Measurements from ENCODE around the gene HOXB4.

Gene HOXB4

GRCh38 chr17:48589060-48589830 is 11.1 kb upstream of the HOXB4 start:
- DNase-seq, result no peak

- DNase-seq, result no peak
Measured at GRCh38 chr17:48588528-48588927, 10.4 kb upstream of the HOXB4 start.

DNA sequence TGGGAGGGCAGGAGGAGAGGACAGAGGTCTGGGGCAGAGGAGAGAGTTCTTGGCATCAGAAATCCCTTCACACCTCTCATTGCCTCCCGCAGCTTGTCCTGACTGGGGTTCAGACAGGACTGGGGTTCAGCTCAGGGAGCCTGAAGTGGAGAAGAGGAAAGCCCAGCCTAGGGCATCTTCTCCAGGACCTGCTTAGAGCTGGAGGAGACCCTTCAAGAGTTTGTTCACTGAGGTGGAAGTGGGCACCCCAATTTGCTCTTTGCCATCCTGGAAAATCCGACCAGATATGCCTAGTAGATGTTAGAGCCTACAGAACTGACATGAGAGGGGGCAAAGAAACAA is 9.9 kb upstream of the HOXB4 start:
- DNase-seq, result no peak

DNA sequence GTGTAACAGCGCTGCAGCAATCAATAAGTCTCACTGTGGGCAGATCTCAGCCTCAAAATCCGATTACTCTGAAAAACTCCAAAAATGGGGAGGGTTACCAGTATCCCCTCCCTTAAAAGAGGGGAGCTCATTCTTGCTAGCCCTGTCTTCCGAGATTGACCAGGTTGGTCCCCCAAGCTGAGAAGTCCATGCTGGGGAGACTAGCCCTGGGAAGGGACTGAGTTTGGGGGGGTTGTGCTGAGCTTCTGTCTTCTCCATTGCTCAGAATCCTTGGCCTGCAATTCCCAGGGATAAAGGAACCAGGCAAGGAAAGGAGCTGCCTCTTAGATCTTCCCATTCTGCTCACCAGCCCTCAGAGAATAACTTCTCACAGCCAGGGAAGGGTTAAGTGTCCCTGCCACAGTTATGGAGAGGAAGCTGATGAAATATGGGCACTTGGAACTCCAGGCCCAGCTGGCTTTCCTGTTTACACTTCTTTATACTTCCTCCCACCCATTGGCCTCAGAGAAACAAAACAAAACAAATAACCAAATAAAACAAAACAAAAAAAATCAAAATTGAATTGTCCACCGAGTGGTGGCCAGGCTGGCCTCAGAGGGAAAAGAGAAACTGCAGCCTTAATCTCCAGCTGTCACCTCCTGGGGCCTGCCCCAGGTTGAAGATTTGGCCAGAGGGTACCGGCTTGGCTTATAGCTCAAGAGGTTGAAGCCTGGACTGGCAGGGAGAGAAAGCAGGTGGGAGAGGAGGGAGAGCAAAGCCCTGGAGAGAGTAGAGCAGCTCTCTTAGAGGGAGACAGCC is 9.3 kb upstream of the HOXB4 start:
- no peak for DNase-seq

DNA sequence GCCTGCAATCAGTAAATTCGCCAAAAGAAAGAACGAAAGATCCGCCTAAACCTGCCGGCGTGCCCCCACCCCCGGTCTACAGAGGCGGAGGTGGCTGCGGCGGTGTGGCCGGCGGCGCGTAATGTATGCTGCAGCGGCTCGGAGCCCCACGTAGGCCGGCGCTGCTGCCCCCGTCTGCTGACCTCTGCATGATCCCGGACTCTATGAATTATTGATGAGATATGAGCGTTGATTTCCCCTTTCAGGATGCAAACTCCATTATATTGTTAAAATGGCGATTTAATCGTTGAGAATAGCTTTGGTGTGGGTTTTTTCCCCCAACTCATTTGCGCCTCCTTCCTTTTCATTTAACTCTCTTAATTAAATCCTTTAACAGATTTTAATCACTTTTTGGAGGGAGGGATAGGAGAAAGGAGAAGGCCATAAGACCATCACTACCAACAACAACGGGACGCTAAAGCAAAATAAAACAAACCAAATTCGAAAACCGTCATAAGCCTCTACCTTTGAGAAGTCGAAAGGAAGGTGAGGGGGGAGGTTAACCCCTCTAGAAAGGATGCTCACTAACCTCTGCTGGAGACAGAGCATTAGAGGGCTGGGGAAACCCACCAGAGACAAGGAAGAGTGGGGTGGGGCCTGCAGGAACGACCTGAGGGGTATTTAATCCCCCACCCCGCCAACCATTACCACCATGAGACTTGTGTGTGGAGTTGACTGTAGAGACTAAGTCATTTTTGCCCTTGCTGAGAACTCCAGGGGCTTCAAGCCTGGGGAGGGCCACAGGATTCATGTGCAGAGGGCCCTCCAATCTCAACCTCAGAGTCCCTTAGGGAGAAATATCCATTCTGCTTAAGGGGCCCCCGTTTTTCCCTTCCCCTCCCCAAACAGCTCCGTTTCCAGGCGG is 8.5 kb upstream of the HOXB4 start:
- peak; percentile 37 for DNase-seq

- DNase-seq, result no peak
Measured at GRCh38 chr17:48584223-48584741, 6.1 kb upstream of the HOXB4 start.

DNA sequence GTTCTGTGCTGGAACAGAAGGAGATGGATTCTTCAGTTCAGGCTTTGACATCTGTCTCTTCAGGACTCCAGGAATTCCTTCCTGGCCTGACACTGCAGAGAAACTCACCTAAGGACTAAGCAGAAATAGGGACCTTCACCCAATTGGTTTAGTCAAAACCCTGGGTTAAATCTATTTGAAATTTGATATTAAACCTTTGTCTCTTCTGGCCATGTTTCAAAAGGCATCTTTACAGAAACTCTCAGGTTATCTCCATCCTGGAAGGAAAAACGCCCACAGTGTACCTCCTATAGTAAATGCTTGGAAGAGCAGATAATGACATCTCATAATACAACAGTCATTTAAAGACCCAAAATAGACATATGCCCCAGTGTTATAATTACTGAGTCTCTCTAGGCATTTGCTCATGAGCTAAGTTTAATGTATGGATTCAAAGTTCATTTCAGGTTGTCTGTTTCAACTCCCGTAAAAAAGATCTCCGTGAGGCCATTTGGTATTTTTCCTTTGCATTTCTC is 5.6 kb upstream of the HOXB4 start:
- DNase-seq, result no peak

DNA sequence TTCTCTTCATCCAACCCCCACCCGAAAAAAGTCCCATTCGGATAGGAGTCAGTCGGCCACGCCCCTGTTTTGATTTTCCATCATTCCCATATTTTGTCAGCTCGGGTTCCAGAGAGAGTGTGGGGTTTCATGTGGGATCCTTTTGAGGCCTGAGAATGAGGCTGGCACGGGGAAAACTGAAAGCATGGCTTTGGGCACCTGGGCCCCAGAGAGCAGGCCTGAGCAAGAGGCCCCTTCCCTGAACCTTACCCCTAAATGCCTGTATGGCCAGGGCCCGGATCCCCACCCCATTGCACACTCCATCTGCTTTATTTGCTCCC is 4.6 kb upstream of the HOXB4 start:
- no peak for DNase-seq

DNA sequence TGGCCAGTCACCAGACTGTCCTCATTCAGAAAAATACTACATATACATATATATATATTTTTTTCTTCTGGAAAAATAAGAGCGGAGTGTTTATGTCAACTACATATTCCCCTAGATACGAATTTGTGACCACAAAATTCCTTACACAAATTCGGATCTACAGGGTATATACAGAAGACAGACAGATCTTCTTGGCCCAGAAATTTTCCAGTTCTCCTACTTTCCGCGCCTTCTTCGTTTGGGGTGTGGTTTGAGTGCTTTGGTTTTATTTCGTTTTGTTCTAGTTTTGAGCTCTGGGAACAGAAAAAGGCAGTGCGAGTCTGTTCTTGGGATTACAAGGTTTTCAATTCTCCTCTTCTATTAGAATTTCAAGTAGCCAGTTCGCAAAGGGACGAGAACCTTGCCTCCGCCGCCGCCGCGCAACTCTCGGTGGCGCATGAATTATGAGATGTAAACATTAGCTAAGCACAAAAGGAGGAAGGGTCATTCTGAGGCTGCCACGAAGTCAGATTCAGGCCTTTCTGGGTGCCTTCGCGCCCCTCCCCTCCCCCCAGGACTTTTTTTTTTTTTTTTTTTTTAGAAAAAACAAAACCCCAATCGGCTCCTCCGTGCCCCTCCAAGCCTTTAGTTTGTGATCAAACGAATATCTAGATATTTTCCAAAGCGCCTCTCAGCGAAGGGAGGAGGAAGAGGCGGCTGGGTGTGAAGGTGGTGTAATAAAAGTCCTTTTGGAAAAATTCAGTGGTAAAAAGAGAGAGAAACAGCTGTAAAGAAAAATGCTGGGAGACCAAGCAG is 1.8 kb upstream of the HOXB4 start:
- no peak for DNase-seq

DNA sequence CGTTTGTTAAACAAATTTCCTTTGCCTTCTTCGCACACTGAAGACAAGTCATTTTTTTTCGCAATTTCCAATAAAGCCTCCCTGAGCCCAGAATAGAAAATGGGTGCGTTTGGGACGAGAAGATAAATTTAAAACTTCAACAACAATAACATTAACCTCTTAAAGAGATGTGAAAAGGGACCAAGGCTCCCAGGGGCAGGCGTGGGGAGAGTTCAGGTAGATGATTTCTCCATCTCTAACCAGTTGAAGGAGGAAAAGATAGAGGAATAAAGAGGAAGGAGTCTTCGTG is 1.3 kb upstream of the HOXB4 start:
- DNase-seq, result no peak

DNA sequence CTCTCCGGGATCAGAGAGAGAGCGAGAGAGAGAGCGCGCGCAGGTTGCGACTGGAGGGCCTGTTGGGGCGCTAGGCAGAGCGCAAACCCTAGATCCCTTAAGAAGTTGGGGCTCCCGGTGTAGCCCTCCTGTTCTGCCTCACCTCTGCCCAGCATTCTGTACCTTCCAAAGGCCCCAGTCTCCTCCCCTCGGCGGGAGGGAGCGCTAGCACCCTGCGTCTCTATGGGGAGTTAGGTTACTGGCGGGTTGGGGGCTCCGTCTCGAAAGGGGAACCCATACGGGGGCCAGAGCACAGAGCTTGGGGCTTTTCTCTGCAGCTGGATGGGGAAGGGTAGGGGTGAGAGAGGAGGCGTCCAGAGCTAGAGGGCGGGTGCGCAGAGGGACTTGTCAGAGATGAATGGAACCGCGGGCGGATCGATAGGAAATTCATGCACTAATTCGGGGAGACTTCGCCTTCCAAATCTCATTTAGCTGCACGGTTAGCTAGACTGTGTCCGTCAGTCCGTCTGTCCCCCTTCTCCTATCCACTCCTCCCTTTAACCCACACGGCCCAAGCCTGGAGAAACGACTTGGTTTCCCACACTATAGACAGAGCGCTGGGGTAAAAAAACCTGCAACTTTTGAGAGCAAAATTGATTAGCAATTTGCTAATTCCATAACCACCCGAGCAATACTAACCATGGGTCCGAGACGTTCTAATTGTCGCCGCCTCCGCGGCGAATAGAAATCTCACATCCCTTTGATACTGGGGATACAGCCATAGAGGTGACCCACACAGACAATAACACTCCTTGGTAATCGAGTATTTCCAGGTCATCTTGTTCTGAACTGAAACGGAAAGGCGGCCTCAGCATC is 693 bp upstream of the HOXB4 start:
- no peak for DNase-seq

- DNase-seq, result no peak
Measured at GRCh38 chr17:48577330-48577945, 712 bp downstream of the HOXB4 start.

DNA sequence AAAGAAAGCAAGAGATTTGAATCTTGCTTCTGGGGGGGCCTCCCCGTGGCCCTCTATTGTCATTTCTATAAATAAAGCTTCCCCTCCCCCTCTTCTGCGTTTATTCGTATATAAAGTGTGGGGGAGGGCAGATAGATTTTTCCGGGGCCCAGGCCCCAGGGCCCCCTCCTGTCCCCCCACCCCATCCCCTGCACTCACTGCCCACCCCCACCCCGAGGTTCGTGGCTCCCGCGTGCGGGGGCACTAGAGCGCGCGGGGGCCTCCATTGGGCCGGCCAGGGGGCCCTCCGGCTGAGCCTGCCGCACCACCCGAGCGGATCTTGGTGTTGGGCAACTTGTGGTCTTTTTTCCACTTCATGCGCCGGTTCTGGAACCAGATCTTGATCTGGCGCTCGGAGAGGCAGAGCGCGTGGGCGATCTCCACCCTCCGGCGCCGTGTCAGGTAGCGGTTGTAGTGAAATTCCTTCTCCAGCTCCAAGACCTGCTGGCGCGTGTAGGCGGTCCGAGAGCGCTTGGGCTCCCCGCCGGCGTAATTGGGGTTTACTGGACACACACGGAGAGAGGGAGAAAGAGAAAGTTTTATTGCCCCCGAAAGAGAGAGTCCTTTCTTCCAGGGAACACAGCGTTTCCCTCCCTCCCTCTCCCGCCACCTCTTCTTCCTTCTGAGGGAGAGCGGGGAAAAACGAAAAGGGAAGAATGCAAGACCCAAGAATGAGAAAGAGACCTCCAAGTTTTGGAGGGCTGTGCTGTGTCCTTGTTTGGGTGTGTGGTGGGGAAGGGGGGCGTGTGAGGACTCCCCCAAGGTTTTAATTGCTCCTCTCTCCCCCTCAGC is 1.5 kb downstream of the HOXB4 start:
- DNase-seq, result no peak

DNA sequence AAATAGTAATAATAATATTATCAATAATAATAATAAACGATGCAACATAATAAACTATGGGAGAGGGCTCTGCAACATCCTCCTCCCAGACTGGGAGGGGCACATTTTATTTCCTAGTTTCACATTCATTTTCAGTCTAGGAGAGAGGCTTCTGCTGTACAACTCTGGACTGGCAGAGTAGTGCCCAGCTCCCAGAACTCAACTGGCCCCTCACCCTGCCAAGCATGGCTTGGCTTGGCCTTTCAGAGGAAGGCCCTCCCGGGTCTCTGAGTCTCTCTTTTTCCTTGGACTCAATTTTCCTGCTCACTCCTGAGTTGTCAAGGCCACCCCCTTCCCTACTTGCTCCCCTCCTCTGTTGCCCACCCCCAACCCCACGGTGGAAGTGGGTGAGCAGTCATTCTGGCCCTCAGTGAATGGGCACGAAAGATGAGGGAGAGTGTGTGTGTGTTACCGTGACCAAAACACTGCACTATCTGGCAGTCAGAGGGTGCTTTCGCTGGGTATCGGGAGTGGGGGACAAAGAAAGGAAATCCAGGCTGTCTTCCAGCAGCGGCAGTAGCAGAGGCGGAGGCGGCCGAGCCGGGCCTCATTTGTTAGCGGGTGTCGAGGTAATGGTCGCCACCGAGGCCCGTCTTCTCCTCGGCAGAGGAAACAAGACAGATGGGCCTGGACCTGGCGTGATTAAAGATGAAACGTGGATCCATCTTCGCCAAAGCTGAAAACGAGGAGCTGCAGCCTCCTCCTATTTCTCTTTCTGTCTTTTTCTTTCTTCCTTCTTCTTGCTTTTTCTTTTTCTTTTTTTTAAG is 2.3 kb downstream of the HOXB4 start:
- DNase-seq, result no peak

GRCh38 chr17:48575066-48575582 is 3.0 kb downstream of the HOXB4 start:
- DNase-seq, result no peak

- no peak for DNase-seq
Measured at GRCh38 chr17:48574505-48575065, 3.6 kb downstream of the HOXB4 start.

DNA sequence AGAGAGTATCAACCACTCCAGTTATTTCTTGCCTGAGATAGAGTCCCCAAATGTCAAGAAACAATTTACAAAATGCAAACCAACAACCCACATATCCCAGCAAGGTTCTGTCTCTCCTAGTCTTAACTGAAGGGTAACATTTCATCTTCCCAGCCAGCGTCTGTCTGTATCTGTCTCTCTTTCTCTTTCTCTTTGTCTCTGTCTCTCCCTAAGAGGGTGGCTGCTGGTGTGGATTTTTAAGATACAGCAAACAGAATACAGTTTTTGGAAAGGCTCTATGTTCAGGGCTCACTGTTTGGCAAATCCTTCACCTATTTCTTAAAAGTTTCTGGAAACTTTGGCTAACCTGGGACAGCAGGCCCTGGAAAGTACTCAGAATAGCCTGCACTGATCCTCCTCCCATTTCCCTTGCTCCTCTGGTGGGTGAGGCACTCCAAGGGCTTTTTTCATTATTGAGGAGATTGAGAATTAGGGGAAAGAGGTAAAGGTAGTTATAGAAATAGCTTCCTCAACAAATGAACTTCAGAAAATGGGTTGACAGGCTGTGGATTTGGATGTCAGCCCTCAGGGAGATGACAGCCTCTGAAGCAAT is 6.2 kb downstream of the HOXB4 start:
- DNase-seq, result no peak
